Measurements from ENCODE around the gene MS4A7. TPM values are rescaled to one million over a fixed set of nuclear protein-coding genes. Genes with fewer than 3 reads are reported as not detected.

The MS4A7 gene
- total RNA-seq, 1 experiment from 2014 or later: 0.31 TPM

GRCh38 chr11:60367009-60367408, 11.3 kb upstream of the MS4A7 start:
- Mint-ChIP-seq H3K27me3 (ENCODE audit: low read depth) (peaks cover 4% of the 10 kb centered on the region; the same call in 1 of the 2 replicates), H3K4me3 (no peak overlapping the region), H3K27ac (peak overlapping the region; percentile 95; the same call in 1 of the 2 replicates), H3K9me3 (peaks cover 32% of the 10 kb centered on the region), H3K36me3 (peaks cover 23% of the 10 kb centered on the region), H3K4me1 (peaks cover 75% of the 10 kb centered on the region)
- ATAC-seq (no peak; the same call in 1 of the 2 replicates), DNase-seq (ENCODE audit: low spot score) (no peak)
- CTCF ChIA-PET: interaction anchor here (1.5 kb wide), 1 partner anchor 252 kb away, joined by 5 read pairs; no protein-coding TSS in a partner anchor
- no peak for TF ChIP-seq CREB1 (CRISPR knock-in tag; IDR thresholded peaks at IDR 0.05)
- TF ChIP-seq ZNF219 (CRISPR knock-in tag; IDR thresholded peaks at IDR 0.05; ENCODE audit: borderline replicate concordance): no peak
- TF ChIP-seq TCF7 (CRISPR knock-in tag; IDR thresholded peaks at IDR 0.05; ENCODE audit: low read depth): no peak
- TF ChIP-seq, protein P1, sequence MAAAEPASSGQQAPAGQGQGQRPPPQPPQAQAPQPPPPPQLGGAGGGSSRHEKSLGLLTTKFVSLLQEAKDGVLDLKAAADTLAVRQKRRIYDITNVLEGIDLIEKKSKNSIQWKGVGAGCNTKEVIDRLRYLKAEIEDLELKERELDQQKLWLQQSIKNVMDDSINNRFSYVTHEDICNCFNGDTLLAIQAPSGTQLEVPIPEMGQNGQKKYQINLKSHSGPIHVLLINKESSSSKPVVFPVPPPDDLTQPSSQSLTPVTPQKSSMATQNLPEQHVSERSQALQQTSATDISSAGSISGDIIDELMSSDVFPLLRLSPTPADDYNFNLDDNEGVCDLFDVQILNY (CRISPR knock-in tag; IDR thresholded peaks at IDR 0.05): no peak
- TF ChIP-seq, protein P2, sequence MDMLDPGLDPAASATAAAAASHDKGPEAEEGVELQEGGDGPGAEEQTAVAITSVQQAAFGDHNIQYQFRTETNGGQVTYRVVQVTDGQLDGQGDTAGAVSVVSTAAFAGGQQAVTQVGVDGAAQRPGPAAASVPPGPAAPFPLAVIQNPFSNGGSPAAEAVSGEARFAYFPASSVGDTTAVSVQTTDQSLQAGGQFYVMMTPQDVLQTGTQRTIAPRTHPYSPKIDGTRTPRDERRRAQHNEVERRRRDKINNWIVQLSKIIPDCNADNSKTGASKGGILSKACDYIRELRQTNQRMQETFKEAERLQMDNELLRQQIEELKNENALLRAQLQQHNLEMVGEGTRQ (CRISPR knock-in tag; IDR thresholded peaks at IDR 0.05): no peak
- TF ChIP-seq ZNF423 (CRISPR knock-in tag; IDR thresholded peaks at IDR 0.05): no peak
- TF ChIP-seq SMAD4 (CRISPR knock-in tag; IDR thresholded peaks at IDR 0.05): no peak
- TF ChIP-seq, protein P3, sequence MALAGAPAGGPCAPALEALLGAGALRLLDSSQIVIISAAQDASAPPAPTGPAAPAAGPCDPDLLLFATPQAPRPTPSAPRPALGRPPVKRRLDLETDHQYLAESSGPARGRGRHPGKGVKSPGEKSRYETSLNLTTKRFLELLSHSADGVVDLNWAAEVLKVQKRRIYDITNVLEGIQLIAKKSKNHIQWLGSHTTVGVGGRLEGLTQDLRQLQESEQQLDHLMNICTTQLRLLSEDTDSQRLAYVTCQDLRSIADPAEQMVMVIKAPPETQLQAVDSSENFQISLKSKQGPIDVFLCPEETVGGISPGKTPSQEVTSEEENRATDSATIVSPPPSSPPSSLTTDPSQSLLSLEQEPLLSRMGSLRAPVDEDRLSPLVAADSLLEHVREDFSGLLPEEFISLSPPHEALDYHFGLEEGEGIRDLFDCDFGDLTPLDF (CRISPR knock-in tag; IDR thresholded peaks at IDR 0.05): no peak
- no peak for TF ChIP-seq ZBTB43 (CRISPR knock-in tag; IDR thresholded peaks at IDR 0.05)
- TF ChIP-seq IRF2 (CRISPR knock-in tag; IDR thresholded peaks at IDR 0.05; ENCODE audit: borderline replicate concordance, low read depth): no peak
- no peak for TF ChIP-seq SMAD3 (CRISPR knock-in tag; IDR thresholded peaks at IDR 0.05; ENCODE audit: borderline replicate concordance)
- TF ChIP-seq EMX1 (CRISPR knock-in tag; IDR thresholded peaks at IDR 0.05): no peak
- no peak for TF ChIP-seq MXD4 (CRISPR knock-in tag; IDR thresholded peaks at IDR 0.05; ENCODE audit: borderline replicate concordance)
- TF ChIP-seq, protein P4, sequence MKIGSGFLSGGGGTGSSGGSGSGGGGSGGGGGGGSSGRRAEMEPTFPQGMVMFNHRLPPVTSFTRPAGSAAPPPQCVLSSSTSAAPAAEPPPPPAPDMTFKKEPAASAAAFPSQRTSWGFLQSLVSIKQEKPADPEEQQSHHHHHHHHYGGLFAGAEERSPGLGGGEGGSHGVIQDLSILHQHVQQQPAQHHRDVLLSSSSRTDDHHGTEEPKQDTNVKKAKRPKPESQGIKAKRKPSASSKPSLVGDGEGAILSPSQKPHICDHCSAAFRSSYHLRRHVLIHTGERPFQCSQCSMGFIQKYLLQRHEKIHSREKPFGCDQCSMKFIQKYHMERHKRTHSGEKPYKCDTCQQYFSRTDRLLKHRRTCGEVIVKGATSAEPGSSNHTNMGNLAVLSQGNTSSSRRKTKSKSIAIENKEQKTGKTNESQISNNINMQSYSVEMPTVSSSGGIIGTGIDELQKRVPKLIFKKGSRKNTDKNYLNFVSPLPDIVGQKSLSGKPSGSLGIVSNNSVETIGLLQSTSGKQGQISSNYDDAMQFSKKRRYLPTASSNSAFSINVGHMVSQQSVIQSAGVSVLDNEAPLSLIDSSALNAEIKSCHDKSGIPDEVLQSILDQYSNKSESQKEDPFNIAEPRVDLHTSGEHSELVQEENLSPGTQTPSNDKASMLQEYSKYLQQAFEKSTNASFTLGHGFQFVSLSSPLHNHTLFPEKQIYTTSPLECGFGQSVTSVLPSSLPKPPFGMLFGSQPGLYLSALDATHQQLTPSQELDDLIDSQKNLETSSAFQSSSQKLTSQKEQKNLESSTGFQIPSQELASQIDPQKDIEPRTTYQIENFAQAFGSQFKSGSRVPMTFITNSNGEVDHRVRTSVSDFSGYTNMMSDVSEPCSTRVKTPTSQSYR (CRISPR knock-in tag; IDR thresholded peaks at IDR 0.05): no peak
- TF ChIP-seq JAZF1 (CRISPR knock-in tag; IDR thresholded peaks at IDR 0.05): no peak
- no peak for TF ChIP-seq ELF4 (CRISPR knock-in tag; IDR thresholded peaks at IDR 0.05; ENCODE audit: low read depth)
- TF ChIP-seq, protein P5, sequence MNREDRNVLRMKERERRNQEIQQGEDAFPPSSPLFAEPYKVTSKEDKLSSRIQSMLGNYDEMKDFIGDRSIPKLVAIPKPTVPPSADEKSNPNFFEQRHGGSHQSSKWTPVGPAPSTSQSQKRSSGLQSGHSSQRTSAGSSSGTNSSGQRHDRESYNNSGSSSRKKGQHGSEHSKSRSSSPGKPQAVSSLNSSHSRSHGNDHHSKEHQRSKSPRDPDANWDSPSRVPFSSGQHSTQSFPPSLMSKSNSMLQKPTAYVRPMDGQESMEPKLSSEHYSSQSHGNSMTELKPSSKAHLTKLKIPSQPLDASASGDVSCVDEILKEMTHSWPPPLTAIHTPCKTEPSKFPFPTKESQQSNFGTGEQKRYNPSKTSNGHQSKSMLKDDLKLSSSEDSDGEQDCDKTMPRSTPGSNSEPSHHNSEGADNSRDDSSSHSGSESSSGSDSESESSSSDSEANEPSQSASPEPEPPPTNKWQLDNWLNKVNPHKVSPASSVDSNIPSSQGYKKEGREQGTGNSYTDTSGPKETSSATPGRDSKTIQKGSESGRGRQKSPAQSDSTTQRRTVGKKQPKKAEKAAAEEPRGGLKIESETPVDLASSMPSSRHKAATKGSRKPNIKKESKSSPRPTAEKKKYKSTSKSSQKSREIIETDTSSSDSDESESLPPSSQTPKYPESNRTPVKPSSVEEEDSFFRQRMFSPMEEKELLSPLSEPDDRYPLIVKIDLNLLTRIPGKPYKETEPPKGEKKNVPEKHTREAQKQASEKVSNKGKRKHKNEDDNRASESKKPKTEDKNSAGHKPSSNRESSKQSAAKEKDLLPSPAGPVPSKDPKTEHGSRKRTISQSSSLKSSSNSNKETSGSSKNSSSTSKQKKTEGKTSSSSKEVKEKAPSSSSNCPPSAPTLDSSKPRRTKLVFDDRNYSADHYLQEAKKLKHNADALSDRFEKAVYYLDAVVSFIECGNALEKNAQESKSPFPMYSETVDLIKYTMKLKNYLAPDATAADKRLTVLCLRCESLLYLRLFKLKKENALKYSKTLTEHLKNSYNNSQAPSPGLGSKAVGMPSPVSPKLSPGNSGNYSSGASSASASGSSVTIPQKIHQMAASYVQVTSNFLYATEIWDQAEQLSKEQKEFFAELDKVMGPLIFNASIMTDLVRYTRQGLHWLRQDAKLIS (CRISPR knock-in tag; IDR thresholded peaks at IDR 0.05; ENCODE audit: borderline replicate concordance): no peak
- TF ChIP-seq NR2C2 (CRISPR knock-in tag; IDR thresholded peaks at IDR 0.05): no peak
- TF ChIP-seq NFE2L1 (CRISPR knock-in tag; IDR thresholded peaks at IDR 0.05): no peak
- TF ChIP-seq MYBL2 (CRISPR knock-in tag; IDR thresholded peaks at IDR 0.05): no peak
- POLR2A ChIA-PET: no interaction called here
